22Rv1 (cell line): Measurements from ENCODE around the gene CDAN1.
A peak's percentile ranks its signal among the peaks of the same experiment; 100 is the strongest.
"Not testable (repeated sequence)": the region's sequence is repeated elsewhere in the genome, so short reads cannot be mapped to it uniquely, and the experiment has no call there.

Experiments
- H3K27ac ChIP-seq: fragments of 450-650 bp; 2 replicates; pipeline ENCODE4 v1.5.1; 2017
- CTCF ChIP-seq: fragments of 450-650 bp; IDR thresholded peaks from 2 replicates; pipeline ENCODE4 v1.5.1; 2017; ENCODE audit warnings: mild to moderate bottlenecking
- ZFX ChIP-seq: fragments of 450-650 bp; IDR thresholded peaks from 2 replicates; pipeline ENCODE4 v1.6.1; 2017; ENCODE audit warnings: antibody characterized with exemption, borderline replicate concordance

CDAN1 gene

DNA sequence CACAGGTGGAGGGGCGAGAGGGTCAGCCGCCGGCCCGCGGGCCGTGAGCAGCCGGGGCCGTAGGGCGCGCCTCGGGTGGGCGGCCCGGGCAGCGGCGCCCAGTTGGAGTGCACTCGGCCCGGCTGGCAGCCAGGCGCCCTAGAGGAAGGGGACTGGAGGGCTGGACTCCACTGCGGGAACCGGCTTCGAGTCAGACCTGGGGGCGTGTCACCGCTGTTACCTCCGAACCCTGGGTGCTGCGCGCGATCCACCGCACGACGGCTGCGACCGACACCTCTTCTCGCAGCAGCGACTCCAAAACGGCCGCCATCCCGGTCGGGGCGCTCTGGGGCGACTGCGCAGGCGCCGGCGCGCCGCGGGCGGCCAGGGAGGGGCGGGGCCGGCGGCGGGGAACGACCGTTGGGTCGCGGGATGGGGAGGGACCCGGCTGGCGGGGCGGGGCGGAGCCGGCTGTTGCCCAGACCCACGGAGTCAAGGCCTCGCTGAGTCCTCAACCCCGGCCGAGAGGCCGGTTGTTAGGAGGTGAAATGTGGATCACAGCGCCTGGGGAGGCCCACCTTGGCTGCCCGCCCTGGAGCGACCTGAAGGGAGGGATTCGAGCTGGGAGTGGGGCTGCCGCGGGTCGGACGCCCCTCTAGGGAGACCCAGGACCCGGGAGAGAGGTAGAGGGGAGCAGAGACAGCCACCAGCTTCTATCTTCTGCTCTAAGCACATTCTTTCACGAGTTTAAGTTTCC lies at the start of gene CDAN1:
Gene CDAN1, minus strand, starts transcription at position 336 of the 736 bp plus-strand sequence. Its CDS starts 26 bp downstream, at position 310.
- TF ChIP-seq ZFX (no peak), CTCF (no peak)
- peak within 1 kb of the TSS; percentile 71 for H3K27ac ChIP-seq

- TF ChIP-seq ZFX (no peak), CTCF (no peak)
- no peak overlapping the region for H3K27ac ChIP-seq
These were observed 48.6 kb upstream of the CDAN1 start for GRCh38 chr15:42785569-42785968.

DNA sequence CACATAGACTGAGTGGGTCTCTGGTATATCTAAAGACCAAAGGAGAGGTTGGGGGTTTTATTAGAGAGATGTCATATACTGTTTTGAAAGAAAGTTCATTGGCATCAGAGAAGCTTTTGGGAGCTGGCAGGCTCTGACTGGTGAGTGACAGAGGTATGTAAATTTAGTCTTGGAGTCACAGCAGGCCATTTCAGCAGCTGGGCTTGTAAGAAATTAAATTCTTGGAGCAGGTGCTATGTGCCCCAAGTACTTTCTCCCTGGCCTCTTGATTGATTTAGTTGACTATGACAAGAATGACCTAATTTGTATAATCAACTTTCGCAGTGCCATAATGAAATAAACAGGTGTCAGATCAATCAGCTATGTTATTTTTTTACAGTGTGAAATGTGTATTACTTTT lies 47.8 kb upstream of the CDAN1 start:
- TF ChIP-seq ZFX (no peak), CTCF (no peak)
- no peak overlapping the region for H3K27ac ChIP-seq

GRCh38 chr15:42782716-42783115 lies 45.8 kb upstream of the CDAN1 start:
- H3K27ac ChIP-seq: no peak overlapping the region
- TF ChIP-seq CTCF (no peak), ZFX (no peak)

DNA sequence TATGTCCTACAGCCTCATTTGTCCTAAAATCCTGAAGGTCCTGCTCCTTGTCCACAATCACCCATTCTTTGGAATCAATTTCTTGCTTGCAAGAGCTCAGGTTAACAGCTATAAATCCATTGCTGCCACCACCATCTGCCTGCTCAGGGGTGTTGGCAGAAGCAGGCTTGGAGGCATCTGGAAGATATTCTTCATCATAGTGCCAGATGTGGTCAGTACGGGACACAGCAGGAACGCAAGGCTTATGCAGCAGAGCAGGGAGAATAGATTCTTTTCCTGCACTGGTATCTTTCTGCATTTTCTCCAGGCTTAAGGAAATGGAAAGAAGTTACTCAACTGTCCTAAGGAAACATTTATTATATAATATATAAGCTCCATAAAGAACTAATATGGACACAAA lies 38.5 kb upstream of the CDAN1 start:
- H3K27ac ChIP-seq: no peak overlapping the region
- TF ChIP-seq CTCF (no peak), ZFX (no peak)

GRCh38 chr15:42772901-42773300 lies 36.0 kb upstream of the CDAN1 start:
- no peak overlapping the region for H3K27ac ChIP-seq
- TF ChIP-seq ZFX (no peak), CTCF (no peak)

DNA sequence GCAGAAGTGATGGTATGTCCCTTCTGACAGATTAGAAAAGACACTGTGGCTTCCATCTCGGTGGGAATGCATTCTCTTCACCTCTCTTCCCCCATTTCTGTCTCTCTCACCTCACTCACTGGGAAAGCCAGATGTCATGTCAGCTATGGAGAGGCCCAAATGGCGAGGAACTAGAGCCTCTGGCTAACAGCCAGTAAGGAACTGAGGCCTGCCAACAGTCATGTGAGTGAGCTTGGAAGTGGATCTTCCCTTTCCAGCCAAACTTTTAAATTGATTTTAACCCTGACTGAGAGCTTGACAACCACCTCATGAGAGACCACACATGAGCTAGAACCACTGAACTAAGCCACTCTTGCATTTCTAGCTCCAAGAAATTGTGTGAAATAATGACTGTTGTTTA lies 35.2 kb upstream of the CDAN1 start:
- no peak for TF ChIP-seq CTCF
- no peak for TF ChIP-seq ZFX
- H3K27ac ChIP-seq: no peak overlapping the region

GRCh38 chr15:42766109-42766508 lies 29.2 kb upstream of the CDAN1 start:
- H3K27ac ChIP-seq: not testable (repeated sequence)

- H3K27ac ChIP-seq: not testable (repeated sequence)
These were observed 27.3 kb upstream of the CDAN1 start for GRCh38 chr15:42764154-42764731.

- H3K27ac ChIP-seq: not testable (repeated sequence)
These were observed 24.9 kb upstream of the CDAN1 start for GRCh38 chr15:42761813-42762212.
